Transverse colon (tissue), 3 donors: Measurements from ENCODE around the gene SIK1.

Source experiments
- EP300 ChIP-seq: sonication (generic); formaldehyde crosslinking; IDR thresholded peaks from one replicate; pipeline ENCODE4 v1.6.1; 2017; ENCODE audit warnings: antibody characterized with exemption, low read depth
- POLR2A ChIP-seq: fragments of 450-650 bp; IDR thresholded peaks from one replicate; pipeline ENCODE4 v1.6.1; 2016; ENCODE audit warnings: antibody characterized with exemption, mild to moderate bottlenecking, moderate library complexity
- TF ChIP-seq, protein P1 (sequence below), 5 experiments: fragments of 200-600 bp in 3 of 5; fragments of 450-650 bp in 2 of 5; sonication (generic) in 3 of 5; IDR thresholded peaks; 1 replicate in 2 of 5; 2 replicates in 3 of 5; pipeline ENCODE4 v1.5.1; 2016 to 2017; ENCODE audit warnings: antibody characterized with exemption in 5 of 5, inconsistent platforms in 3 of 5, mild to moderate bottlenecking in 2 of 5, moderate library complexity in 1 of 5

DNA sequence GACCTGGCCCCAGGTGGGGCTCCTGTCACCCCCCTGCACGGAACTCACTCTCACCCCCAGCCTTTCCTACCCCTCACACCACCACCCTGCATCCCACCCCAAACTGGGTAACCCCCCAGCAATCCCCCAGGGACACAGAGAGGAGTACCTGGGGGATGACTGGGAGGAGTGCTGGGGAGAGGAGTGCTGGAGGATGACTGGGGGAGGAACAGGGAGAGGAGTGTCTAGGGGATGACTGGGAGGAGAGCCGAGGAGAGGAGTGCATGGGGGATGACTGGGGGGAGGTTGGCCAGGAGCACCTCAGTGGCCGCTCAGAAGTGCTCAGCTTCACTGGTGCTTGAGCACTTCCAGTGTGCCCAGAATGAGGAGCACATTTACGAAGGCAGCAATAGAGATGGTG lies 59.1 kb downstream of the SIK1 start:
- TF ChIP-seq, protein P1, sequence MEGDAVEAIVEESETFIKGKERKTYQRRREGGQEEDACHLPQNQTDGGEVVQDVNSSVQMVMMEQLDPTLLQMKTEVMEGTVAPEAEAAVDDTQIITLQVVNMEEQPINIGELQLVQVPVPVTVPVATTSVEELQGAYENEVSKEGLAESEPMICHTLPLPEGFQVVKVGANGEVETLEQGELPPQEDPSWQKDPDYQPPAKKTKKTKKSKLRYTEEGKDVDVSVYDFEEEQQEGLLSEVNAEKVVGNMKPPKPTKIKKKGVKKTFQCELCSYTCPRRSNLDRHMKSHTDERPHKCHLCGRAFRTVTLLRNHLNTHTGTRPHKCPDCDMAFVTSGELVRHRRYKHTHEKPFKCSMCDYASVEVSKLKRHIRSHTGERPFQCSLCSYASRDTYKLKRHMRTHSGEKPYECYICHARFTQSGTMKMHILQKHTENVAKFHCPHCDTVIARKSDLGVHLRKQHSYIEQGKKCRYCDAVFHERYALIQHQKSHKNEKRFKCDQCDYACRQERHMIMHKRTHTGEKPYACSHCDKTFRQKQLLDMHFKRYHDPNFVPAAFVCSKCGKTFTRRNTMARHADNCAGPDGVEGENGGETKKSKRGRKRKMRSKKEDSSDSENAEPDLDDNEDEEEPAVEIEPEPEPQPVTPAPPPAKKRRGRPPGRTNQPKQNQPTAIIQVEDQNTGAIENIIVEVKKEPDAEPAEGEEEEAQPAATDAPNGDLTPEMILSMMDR (IDR thresholded peaks at IDR 0.05), result no peak
- no peak for TF ChIP-seq EP300
- TF ChIP-seq POLR2A, result no peak
